HG02885 (cell line): Measurements from ENCODE around the gene DGKD.

ENCODE experiments used
- ATAC-seq: cut with Tn5 transposase; IDR thresholded peaks from one replicate; pipeline ENCODE4 v1.9.1; 2021; ENCODE audit warnings: mild to moderate bottlenecking; ENCODE audit not compliant: unreplicated experiment, poor library complexity

Gene DGKD

DNA sequence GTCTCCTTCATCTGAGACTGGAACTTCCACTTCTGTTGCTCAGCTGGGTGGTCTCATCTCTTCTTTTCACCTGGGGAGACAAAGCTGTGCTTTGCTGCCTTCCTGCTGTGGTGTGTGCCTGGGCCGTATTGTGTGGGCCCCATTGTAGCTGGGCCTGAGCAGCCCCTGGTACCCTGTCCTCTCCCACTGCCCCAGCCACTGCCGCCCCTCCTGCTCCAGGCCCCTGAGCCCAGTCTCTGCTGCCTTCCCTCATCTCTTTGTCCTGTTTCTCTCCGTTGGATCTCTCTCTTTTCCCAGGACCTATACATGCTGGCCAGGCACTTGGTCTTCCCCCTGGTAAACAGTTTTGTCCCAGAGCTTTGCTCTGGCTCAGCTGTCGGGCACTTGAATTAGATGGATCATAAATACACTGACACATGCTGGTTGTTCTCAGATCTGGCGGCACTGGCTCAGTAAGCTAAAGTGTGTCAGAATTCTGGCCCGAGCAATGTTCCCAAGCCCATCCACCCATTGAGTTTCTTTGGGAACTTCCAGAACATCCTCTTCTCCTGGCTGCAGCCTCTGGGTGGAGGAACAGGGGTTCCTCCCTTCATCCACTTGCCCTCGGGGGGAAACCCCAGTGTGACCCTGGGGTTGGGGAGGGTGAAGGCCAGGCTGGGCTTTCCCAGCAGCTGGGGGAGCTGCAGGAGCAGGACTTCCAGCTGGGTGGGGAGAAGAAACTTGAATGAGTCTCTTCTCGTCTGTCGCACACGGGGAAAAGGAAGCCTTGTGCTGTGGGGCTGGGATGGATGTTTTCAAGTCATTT lies 99.0 kb downstream of the DGKD start:
- ATAC-seq: no peak

DNA sequence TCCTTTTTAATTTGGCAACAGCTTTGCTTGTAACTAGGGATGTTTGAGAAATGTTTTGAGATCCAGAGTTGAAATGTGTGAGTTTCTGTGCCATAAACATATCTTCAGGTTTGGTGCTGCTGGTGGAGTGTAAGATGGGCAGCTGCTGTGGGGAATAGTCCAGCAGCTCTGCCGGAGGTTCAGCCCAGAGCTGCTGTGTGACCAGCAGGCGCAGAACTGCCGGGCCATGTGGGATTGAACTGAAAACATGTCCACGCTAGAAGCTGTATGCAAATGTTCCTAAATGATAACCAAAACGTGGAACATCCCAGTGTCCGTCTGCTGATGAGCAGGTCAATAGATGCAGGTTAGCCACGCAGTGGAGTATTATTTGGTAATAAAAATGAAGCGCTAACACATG lies 99.6 kb downstream of the DGKD start:
- no peak for ATAC-seq

DNA sequence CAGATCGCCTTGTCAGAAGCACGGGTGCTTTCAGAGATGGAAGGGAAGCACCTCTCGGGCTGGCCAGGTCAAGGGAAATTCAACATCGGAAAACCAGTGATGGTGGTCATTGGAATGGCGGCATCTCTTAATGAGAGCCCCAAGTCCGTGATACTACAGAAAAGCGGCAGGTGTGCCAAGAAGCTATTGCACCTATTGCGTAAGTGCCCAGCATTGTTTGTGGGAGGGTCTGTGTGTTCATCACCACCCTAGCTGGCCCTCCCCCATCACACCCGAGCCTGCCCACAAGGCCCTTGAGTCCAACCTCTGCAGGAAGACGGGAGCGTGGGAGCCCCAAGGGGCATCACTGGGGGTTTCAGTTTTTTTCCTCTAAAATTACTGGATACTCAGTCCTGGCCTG lies 100.7 kb downstream of the DGKD start:
- no peak for ATAC-seq

DNA sequence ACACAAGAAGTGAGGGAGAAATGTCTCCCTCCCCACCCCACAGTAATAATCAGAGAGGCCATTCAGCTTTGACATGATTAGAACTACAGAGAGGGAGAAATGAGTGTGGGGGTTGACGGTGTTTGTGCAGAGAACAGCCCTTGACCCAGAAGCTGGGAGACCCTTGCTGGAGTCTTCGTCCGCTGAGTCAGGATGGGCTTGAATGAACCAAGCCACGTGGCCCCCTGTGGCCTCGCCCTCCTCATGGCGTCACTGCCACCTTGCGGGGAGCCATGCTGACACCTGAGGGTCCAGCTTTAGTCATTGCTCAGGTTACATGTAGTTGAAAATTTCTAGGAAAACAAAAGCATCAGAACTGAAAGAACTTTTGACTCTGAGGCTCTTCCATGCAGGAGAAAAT lies 101.2 kb downstream of the DGKD start:
- ATAC-seq: no peak

DNA sequence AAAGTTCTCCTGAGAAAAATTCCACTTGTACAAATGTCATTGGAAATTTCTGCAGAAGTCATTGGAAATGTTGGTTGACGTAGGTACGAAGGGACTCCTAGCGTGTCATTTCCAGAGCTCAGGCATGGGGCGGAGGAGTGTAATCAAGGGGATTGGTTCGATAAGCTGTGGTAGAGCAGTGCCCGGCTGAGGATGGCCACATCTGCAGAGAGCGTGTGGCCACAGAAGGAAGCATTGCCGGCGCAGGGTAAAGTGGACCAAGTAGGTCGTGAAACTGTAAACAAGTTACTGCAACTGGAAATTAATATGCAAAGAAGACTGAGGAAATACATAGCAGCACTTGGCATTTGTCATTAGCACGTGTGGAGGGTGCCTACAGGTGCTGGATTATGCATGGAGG lies 101.8 kb downstream of the DGKD start:
- no peak for ATAC-seq

DNA sequence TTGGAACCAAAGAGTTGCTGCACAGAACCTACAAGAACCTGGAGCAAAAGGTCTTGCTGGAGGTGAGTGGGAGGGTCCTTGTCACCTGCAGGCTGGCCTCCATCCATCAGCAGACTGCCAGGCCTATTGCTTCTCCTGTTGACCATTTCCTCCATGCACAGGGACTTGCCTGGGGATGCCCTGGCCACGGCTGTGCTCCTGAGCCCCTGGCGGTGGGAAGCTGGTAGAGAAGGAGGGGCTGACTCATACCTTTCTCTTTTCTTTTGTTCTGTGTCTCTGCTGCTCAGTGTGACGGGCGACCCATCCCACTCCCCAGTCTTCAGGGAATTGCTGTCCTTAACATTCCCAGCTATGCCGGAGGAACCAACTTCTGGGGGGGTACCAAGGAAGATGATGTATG lies 102.6 kb downstream of the DGKD start:
- no peak for ATAC-seq

- no peak for ATAC-seq
Observed at GRCh38 chr2:233457356-233457755, 103.1 kb downstream of the DGKD start.

DNA sequence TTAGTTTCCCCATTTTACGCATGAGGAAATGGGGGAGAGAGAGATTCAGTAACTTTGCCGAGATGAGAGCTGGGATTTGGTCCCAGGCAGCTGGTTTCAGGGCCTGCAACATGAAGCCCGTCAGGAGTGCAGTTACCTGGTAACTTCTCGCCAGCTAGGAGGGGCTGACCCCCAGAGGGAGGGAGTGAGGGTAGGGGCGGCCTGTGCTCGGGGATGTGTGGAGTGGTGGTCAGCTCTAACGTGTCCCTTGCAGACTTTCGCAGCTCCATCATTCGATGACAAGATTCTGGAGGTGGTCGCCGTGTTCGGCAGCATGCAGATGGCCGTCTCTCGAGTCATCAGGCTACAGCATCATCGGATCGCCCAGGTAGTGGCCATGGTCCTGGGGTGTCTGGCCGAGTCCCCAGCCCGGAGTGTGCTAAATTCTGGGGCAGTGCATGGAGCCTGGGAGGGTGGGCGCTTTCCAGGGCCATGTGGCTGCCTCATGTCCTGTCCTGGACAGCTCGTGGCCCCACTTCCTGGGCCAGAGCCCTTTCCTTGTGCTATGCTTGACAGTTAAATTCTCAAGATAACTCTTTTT lies 103.8 kb downstream of the DGKD start:
- no peak for ATAC-seq

- no peak for ATAC-seq
Observed at GRCh38 chr2:233458826-233459225, 104.5 kb downstream of the DGKD start.

DNA sequence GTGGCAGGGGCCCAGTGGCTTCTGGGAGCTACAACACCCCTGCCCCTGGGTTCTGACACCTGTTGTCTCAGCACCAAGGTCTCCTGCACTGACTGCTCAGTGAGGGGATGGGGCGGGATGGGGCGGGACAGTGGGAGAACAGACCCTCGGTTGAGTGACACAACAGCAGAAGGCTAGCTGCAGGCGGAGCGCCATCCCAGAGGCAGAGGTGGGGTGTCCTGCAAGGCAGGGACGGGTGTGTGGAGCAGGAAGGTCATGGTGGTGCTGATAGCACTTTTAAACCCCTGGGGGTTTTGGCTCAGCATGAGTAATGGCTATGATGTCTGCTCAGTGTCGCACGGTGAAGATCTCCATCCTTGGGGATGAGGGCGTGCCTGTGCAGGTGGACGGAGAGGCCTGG lies 105.1 kb downstream of the DGKD start:
- ATAC-seq: no peak

- no peak for ATAC-seq
Observed at GRCh38 chr2:233460726-233461441, 106.6 kb downstream of the DGKD start.

DNA sequence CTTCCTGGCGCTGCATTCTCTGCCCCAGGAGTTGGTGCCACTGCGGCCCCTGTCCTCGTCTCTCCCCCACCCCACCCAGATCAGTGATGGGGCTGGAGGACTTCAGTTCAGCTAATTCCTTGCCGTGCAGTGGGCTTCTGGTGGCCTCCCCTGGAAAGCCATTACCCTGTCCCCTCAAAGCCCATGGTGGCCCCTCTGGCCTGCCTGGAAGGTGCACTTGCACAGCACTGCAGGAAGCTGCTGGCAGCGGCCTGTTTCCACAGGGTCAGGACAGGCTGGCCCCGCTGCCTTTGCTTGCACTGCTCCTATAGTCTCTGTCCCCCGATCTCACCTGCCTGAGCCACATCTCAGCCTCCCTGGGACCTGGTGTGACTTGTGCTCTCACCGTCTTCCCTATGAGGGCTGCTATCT lies 107.2 kb downstream of the DGKD start:
- no peak for ATAC-seq

DNA sequence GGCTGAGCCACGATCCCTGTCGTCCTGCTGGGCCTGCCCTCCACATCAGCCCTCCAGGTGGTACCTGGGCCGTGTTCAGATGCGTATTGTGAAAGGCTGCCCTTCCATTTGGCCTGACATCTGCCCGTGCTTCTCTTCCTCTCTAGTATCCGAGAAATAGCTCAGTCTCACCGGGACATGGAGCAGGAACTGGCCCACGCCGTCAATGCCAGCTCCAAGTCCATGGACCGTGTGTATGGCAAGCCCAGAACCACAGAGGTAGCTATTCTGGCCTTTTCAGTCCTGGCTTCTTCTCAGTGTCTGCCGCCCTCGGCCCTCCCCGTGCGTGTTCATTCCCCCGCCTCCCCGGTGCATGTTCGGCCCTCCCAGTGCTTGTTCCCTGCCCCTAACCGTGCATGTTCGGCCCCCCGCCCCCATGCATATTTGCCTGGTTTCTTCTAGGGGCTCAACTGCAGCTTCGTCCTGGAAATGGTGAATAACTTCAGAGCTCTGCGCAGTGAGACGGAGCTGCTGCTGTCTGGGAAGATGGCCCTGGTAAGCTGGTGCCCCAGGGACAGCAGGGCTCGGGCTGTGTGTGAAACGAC lies 108.0 kb downstream of the DGKD start:
- ATAC-seq: no peak

GRCh38 chr2:233462826-233463470 lies 108.7 kb downstream of the DGKD start:
- ATAC-seq: no peak

GRCh38 chr2:233463586-233463985 lies 109.3 kb downstream of the DGKD start:
- ATAC-seq: no peak

- no peak for ATAC-seq
Observed at GRCh38 chr2:233464056-233464455, 109.8 kb downstream of the DGKD start.

DNA sequence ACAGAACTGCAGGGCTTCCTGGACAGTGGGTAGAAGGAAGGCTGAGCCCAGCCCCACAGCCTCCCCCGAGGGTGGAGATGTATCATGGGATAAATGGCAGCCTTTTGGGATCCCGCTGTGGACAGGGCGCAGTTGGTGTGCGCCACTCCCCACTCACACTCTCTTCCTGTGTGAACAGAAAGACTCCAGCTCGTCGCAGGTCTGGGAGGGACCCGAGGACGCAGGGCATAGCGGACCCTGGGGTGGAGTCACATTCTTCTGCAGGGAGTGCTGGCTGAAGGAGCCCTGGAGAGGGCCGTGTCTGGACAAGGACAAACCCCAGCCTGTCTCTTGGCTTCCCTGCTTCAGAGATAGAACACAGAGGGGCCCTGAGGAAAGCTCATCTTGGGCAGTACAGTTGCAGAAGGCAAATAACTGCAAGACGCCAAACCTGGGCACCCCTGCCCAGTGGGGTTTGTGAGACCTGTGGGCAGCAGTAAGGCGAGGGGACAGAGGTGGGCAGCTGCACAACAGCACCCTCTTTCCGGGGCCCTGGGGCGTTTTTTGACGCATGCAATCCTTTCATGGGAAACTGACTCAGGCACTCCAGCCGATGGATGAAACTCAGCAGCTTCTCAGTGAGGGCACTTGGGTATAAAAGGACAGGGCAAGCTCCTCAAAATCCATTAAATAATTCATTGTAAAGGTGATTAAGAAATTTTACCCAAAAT lies 110.4 kb downstream of the DGKD start:
- no peak for ATAC-seq

DNA sequence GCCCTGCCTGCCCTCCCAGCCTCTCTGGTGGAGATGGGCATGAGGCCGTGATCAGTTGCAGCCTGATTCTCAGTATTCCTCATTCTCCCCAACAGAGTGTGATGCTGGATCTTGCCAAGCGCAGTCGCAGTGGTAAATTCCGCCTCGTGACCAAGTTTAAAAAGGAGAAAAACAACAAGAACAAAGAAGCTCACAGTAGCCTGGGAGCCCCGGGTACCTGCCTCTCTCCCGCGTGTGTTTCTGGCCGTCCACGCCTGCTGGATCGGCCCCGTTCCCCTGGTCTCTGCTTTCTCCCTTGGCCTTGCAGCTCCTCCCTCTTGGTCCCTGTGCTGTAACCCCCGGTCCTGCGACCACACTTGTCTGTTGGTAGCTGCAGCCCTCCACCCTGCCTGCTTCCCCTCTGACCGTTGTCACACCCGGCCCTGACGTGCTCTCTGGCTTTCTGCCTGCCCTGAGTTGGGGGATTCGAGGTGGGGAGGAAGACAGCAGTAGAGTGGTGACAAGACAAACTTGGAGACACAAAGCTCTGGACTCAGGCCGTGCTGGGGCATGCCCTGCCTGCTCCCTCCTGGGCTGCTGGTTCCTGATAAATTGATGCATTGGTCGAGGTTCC lies 112.8 kb downstream of the DGKD start:
- no peak for ATAC-seq

DNA sequence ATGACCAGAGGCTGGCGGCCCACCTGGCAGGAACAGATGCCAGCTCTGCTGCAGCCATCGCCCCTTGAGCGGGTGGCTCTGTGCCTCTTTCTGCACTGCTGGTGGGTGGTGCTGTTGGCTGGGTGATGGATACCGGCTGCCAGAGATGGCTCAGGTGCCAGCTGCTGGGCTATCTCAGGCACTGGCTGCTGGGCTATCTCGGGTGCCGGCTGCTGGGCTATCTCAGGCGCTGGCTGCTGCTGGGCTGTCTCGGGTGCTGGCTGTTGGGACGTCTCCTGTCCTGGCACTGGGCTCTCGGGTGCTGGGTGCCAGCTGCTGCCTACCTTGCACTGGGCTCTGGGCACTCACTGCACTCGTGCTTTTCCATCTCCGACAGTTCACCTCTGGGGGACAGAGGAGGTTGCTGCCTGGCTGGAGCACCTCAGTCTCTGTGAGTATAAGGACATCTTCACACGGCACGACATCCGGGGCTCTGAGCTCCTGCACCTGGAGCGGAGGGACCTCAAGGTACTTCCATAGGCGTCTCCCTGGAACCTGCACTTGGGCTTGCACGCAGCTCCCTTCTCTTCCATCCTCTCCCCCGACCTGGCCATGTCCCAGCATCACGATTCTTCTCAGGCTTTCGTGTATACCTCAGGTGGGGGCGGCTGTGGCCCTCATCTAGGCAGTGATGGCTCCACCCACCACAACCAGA lies 113.9 kb downstream of the DGKD start:
- ATAC-seq: no peak
